Mesendoderm (in vitro differentiated cells): ENCODE data around the gene ITGAD.

ENCODE experiments used
- DNase-seq: peaks from one replicate; pipeline ENCODE4 v3.0.0; 2013
- H2AK5ac ChIP-seq: 2 replicates; pipeline ENCODE4 v1.6.1; 2013; ENCODE audit warnings: low read length, inconsistent platforms
- H2BK120ac ChIP-seq: 2 replicates; pipeline ENCODE4 v1.6.1; 2013; ENCODE audit warnings: low read depth, mild to moderate bottlenecking, low read length, moderate library complexity, mixed read lengths
- H2BK15ac ChIP-seq: replicated peaks from 2 replicates; pipeline ENCODE4 v1.6.1; 2013; ENCODE audit warnings: low read depth, mild to moderate bottlenecking, moderate library complexity
- H2BK5ac ChIP-seq: 2 replicates; pipeline ENCODE4 v1.6.1; 2013; ENCODE audit warnings: low read length, inconsistent platforms
- H3K18ac ChIP-seq: 2 replicates; pipeline ENCODE4 v1.6.1; 2013; ENCODE audit warnings: mild to moderate bottlenecking, low read length, mixed read lengths
- H3K23ac ChIP-seq: one replicate; pipeline ENCODE4 v1.6.1; 2013; ENCODE audit warnings: low read length
- H3K27ac ChIP-seq: 2 replicates; pipeline ENCODE4 v1.5.1; 2013; ENCODE audit warnings: low read depth, mild to moderate bottlenecking, inconsistent platforms, low read length, moderate library complexity
- H3K27me3 ChIP-seq: 2 replicates; pipeline ENCODE4 v1.6.1; 2013; ENCODE audit warnings: low read length, control low read depth, mild to moderate bottlenecking, inconsistent platforms; ENCODE audit not compliant: insufficient read depth, poor library complexity
- H3K36me3 ChIP-seq: 2 replicates; pipeline ENCODE4 v1.6.1; 2013; ENCODE audit warnings: low read length, inconsistent platforms; ENCODE audit not compliant: control insufficient read depth, insufficient read depth
- H3K4ac ChIP-seq: one replicate; pipeline ENCODE4 v1.6.1; 2013; ENCODE audit warnings: low read depth, mild to moderate bottlenecking, low read length, moderate library complexity
- H3K4me1 ChIP-seq: 2 replicates; pipeline ENCODE4 v1.6.1; 2013; ENCODE audit warnings: low read depth, low read length, inconsistent platforms; ENCODE audit not compliant: control insufficient read depth
- H3K4me2 ChIP-seq: 2 replicates; pipeline ENCODE4 v1.6.1; 2013; ENCODE audit warnings: low read length
- H3K4me3 ChIP-seq: 2 replicates; pipeline ENCODE4 v1.5.1; 2013; ENCODE audit warnings: mild to moderate bottlenecking, low read length
- H3K56ac ChIP-seq: one replicate; pipeline ENCODE4 v1.6.1; 2013; ENCODE audit warnings: low read length
- H3K79me1 ChIP-seq: 2 replicates; pipeline ENCODE4 v1.6.1; 2013; ENCODE audit warnings: low read length, inconsistent platforms
- H3K79me2 ChIP-seq: 2 replicates; pipeline ENCODE4 v1.6.1; 2013; ENCODE audit warnings: mild to moderate bottlenecking, low read length; ENCODE audit not compliant: control insufficient read depth, insufficient read depth
- H3K9ac ChIP-seq: 2 replicates; pipeline ENCODE4 v1.6.1; 2013; ENCODE audit warnings: low read length, inconsistent platforms
- H4K5ac ChIP-seq: one replicate; pipeline ENCODE4 v1.6.1; 2013; ENCODE audit warnings: low read length
- H4K8ac ChIP-seq: one replicate; pipeline ENCODE4 v1.6.1; 2013; ENCODE audit warnings: low read depth, mild to moderate bottlenecking, control low read depth, low read length, moderate library complexity
- WGBS: extraction: QIAGEN DNeasy Blood & Tissue Kit; methylation state at CpG from one replicate; pipeline ENCODE4 v1.1.7; 2013; ENCODE audit warnings: low lambda C conversion rate, missing lambda C conversion rate; ENCODE audit not compliant: insufficient coverage; ENCODE audit errors: extremely low coverage; 5-methylcytosine and 5-hydroxymethylcytosine counted together

The ITGAD gene

DNA sequence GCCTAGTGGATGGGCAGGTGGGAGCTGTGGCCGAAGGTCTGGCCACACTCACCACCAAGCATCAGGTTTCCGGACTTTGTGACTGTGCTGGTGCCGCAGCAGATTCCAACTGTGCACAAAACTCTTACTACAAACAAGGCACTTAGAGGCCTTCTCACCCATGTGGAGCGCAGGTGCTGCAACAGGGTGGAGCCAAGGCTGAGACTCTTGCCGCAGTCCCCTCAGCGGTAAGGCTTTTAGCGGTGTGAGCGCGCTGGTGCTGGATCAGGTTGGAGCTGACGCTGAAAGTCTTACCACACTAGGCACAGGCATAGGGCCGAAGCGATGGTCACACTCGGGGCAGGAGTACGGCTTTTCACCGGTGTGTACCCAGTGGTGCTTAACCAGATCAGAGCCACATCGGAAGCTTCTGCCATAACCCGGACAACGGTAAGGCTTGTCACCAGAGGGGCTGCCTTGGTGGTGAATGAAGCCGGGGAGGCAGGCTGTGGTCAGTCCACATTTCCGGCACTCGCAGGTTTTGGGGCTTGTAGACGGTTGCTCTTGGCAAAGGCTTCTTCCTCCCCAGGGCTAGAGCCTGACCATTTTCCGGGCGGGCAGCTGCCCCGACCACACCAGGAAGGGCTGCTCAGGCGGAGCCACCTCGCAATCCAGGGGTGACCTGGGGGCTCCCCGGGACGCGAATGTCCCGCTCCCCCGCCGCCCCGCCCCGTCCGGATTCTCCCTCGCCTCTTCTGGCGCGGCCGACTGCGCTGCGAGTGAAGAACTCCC lies 65.1 kb downstream of the ITGAD start:
- peak overlapping the region; percentile 28 for H3K4ac ChIP-seq
- H3K23ac ChIP-seq, result no peak overlapping the region
- no CpG with 5 or more reads among the region's 42 CpGs for WGBS
- DNase-seq, result peak; percentile 75
- peaks cover 24% of the 10 kb centered on the region for H3K79me1 ChIP-seq
- H3K18ac ChIP-seq, result peak overlapping the region; percentile 34
- H3K4me3 ChIP-seq, result peak overlapping the region; percentile 54
- no peaks in the 10 kb centered on the region for H3K36me3 ChIP-seq
- no peak overlapping the region for H4K5ac ChIP-seq
- peaks cover 11% of the 10 kb centered on the region for H3K4me1 ChIP-seq
- H2BK5ac ChIP-seq, result no peak overlapping the region
- no peak overlapping the region for H2BK120ac ChIP-seq
- no peak overlapping the region for H2AK5ac ChIP-seq
- H3K4me2 ChIP-seq, result peak overlapping the region; percentile 95
- H3K27ac ChIP-seq, result peak overlapping the region; percentile 87
- H3K56ac ChIP-seq, result peak overlapping the region; percentile 92
- no peaks in the 10 kb centered on the region for H3K27me3 ChIP-seq
- no peak overlapping the region for H4K8ac ChIP-seq
- H3K79me2 ChIP-seq, result peaks cover 25% of the 10 kb centered on the region
- H2BK15ac ChIP-seq, result no peak overlapping the region
- H3K9ac ChIP-seq, result peak overlapping the region; percentile 81

DNA sequence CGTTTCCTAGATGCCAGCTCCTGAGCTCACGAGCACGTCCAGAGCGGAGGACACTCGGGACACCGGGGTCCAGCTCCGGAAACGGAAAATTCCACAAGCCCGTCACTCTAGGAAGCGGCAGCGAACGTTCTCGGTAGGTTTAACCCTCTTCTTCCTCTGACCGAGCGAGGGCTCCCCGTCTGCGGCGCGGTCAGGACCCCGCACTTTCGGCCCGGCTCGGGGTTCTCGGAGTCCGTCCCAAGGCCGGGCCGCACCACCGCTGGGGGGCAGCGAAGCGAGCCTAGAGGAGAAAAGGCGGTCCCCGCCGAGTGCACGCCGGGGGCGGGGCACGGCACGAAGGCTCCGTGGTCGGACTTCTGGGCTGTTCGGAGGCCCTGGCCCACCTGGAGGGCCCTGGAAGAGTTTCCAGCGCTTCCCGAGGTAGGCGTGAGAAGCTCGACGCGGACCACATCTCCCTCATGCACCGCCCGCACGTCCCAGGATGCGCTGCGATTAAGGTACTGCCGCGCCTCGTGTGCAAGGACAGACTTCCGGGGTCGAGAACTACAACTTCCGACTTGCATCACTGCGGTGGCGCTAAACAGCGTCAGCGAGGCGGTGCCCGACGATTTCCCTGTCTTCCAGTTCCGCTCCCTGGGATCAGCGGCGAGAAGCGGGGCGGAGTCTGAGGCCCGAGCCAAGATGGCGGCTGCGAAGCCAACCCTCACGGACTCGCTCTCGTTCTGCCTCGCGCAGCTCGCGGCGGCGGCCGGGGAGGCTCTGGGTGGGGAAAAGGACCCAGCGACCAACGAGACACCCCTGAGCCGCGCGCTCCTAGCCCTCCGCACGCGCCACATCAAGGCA lies 65.9 kb downstream of the ITGAD start, which contains the start of gene ARMC5:
ARMC5 (plus strand) TSS at position 658 of the 843 bp plus-strand sequence; CDS start at position 682, 24 bp downstream.
- H3K23ac ChIP-seq, result peak within 1 kb of the TSS; percentile 81
- H2BK15ac ChIP-seq, result no peak within 1 kb of the TSS
- H3K79me2 ChIP-seq, result peaks cover 25% of the 10 kb centered on the region
- peak within 1 kb of the TSS; percentile 17 for H2BK120ac ChIP-seq
- no peaks in the 10 kb centered on the region for H3K27me3 ChIP-seq
- H2AK5ac ChIP-seq, result peak within 1 kb of the TSS; percentile 56
- H2BK5ac ChIP-seq, result peak within 1 kb of the TSS; percentile 97
- WGBS, result no CpG with 5 or more reads among the region's 91 CpGs
- H4K5ac ChIP-seq, result peak within 1 kb of the TSS; percentile 21
- H3K9ac ChIP-seq, result peak within 1 kb of the TSS; percentile 96
- H3K56ac ChIP-seq, result peak within 1 kb of the TSS; percentile 99
- peak within 1 kb of the TSS; percentile 76 for H3K4me3 ChIP-seq
- peak; percentile 99 for DNase-seq
- H3K36me3 ChIP-seq, result no peaks in the 10 kb centered on the region
- peak within 1 kb of the TSS; percentile 94 for H3K4ac ChIP-seq
- no peak within 1 kb of the TSS for H4K8ac ChIP-seq
- peak within 1 kb of the TSS; percentile 89 for H3K27ac ChIP-seq
- peak within 1 kb of the TSS; percentile 95 for H3K4me2 ChIP-seq
- peaks cover 6% of the 10 kb centered on the region for H3K4me1 ChIP-seq
- peaks cover 24% of the 10 kb centered on the region for H3K79me1 ChIP-seq
- H3K18ac ChIP-seq, result peak within 1 kb of the TSS; percentile 44

DNA sequence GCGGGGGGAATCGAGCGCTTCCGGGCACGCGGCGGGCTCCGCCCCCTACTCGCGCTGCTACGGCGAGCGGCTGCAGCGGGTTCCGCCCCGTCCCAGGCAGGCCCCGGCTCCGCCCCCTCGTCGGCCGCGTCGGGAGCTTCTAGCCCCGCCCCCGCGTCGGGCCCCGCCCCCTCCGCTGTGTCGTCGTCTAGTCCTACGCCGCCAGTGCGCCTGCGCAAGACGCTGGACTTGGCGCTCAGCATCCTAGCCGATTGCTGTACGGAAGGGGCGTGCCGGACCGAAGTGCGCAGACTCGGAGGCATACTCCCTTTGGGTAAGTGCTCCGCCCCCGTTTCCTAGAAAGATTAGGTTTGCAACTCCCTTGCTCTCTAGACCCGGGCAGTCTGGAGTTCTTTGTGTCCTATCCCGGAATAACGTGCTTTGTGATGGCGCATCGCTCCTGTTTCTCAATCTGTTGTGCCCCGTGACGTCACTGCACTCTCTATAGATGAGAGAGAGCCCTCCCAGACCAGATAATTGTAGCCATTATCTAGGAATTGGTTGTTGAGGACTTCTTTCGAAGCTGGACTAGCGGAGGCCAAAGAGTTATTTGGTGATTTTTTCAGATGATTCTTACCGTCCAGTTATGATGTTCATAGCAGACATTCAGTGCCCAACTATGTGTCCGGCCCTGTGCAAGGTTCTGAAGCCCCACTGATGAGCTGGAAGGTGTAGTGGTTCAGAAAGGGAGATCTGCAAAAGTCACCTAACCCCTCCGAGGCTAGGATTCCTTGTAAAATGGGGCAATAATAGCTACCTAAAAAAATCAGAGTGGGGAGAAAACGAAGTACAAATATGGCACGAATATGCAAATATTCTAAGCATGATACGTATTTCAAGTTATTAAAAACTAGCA lies 66.8 kb downstream of the ITGAD start:
- H2BK15ac ChIP-seq, result no peak overlapping the region
- H3K9ac ChIP-seq, result peak overlapping the region; percentile 96
- H3K4me2 ChIP-seq, result peak overlapping the region; percentile 75
- H3K36me3 ChIP-seq, result no peaks in the 10 kb centered on the region
- H3K79me1 ChIP-seq, result peaks cover 24% of the 10 kb centered on the region
- H3K79me2 ChIP-seq, result peaks cover 25% of the 10 kb centered on the region
- H3K27ac ChIP-seq, result peak overlapping the region; percentile 89
- H2BK5ac ChIP-seq, result peak overlapping the region; percentile 97
- peak overlapping the region; percentile 76 for H3K4me3 ChIP-seq
- no peak overlapping the region for H2BK120ac ChIP-seq
- H3K56ac ChIP-seq, result peak overlapping the region; percentile 99
- no peaks in the 10 kb centered on the region for H3K27me3 ChIP-seq
- DNase-seq, result peak; percentile 99
- no CpG with 5 or more reads among the region's 61 CpGs for WGBS
- H4K8ac ChIP-seq, result no peak overlapping the region
- H3K4ac ChIP-seq, result peak overlapping the region; percentile 94
- peaks cover 6% of the 10 kb centered on the region for H3K4me1 ChIP-seq
- H3K18ac ChIP-seq, result peak overlapping the region; percentile 44
- peak overlapping the region; percentile 21 for H4K5ac ChIP-seq
- peak overlapping the region; percentile 56 for H2AK5ac ChIP-seq
- peak overlapping the region; percentile 81 for H3K23ac ChIP-seq

DNA sequence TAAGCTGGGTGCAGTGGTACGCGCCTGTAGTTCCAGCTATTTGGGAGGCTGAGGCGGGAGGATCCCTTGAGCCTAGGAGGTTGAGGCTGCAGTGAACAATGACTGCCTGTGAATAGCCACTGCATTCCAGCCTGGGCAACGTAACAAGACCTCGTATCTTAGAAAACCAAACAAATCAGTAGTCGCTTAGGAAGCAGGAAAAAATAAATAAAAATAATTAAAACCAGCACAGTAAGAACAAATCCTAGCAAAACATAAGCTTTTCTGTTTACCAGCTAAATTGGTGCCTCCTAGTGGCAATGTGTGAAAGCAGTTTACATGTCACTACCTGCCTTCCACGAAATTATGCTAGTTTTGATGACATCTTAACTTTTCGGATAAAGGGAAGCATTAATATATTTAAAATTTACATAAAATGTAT lies 67.5 kb downstream of the ITGAD start:
- Histone ChIP-seq H2BK120ac (no peak overlapping the region), H3K4ac (no peak overlapping the region), H2AK5ac (no peak overlapping the region), H4K8ac (no peak overlapping the region), H3K27ac (no peak overlapping the region), H3K4me3 (no peak overlapping the region), H2BK5ac (no peak overlapping the region), H3K4me2 (no peak overlapping the region), H3K23ac (no peak overlapping the region), H3K18ac (no peak overlapping the region), H3K36me3 (no peaks in the 10 kb centered on the region), H3K79me1 (peaks cover 18% of the 10 kb centered on the region), H3K27me3 (no peaks in the 10 kb centered on the region), H4K5ac (peak overlapping the region; percentile 21), H3K4me1 (peaks cover 6% of the 10 kb centered on the region), H3K9ac (peak overlapping the region; percentile 96), H3K79me2 (peaks cover 21% of the 10 kb centered on the region), H2BK15ac (no peak overlapping the region), H3K56ac (peak overlapping the region; percentile 95)
- no CpG with 5 or more reads among the region's 8 CpGs for WGBS
- DNase-seq, result peak; percentile 65

DNA sequence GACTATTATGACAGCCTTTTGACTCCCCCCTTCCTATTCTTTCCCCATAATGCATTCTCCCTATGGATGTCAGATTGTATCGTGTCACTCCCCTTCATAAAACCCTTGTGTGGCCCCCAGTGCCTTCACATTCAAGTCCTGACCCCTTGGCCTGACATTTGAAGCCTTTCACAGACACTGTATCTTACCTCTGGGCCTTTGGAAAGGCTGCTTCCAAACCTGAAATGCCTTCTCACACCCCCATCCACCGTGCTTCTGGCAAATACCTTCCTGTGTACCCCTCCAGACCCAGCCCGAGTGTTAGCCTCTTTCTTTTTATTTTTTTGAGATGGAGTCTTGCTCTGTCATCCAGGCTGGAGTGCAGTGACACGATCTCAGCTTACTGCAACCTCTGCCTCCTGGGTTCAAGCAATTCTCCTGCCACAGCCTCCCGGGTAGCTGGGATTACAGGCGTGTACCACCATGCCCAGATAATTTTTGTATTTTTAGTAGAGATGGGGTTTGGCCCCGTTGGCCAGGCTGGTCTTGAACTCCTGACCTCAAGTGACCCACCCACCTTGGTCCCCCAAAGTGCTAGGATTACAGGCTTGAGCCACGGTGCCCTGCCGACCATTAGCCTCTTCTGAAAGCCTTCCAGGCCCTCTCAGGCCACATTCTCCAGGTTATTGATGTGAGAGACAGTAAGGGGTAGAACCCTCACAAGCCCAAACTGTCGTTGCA lies 68.2 kb downstream of the ITGAD start:
- no peak overlapping the region for H3K56ac ChIP-seq
- H3K27ac ChIP-seq, result no peak overlapping the region
- H3K79me2 ChIP-seq, result peaks cover 21% of the 10 kb centered on the region

More for the DNA sequence above, 68.2 kb downstream of the ITGAD start:
- no peak overlapping the region for H3K4ac ChIP-seq
- H2AK5ac ChIP-seq, result no peak overlapping the region
- H2BK120ac ChIP-seq, result no peak overlapping the region
- no peak overlapping the region for H4K8ac ChIP-seq
- no peak overlapping the region for H4K5ac ChIP-seq
- no peak overlapping the region for H3K23ac ChIP-seq
- H2BK15ac ChIP-seq, result no peak overlapping the region
- DNase-seq, result no peak
- no CpG with 5 or more reads among the region's 10 CpGs for WGBS
- no peak overlapping the region for H3K4me3 ChIP-seq
- H3K18ac ChIP-seq, result no peak overlapping the region
- H3K9ac ChIP-seq, result no peak overlapping the region
- peaks cover 6% of the 10 kb centered on the region for H3K4me1 ChIP-seq
- no peaks in the 10 kb centered on the region for H3K36me3 ChIP-seq
- H3K27me3 ChIP-seq, result no peaks in the 10 kb centered on the region
- H3K79me1 ChIP-seq, result peaks cover 18% of the 10 kb centered on the region
- no peak overlapping the region for H2BK5ac ChIP-seq
- H3K4me2 ChIP-seq, result no peak overlapping the region
